ENCODE results near the gene HAND2.

DNA sequence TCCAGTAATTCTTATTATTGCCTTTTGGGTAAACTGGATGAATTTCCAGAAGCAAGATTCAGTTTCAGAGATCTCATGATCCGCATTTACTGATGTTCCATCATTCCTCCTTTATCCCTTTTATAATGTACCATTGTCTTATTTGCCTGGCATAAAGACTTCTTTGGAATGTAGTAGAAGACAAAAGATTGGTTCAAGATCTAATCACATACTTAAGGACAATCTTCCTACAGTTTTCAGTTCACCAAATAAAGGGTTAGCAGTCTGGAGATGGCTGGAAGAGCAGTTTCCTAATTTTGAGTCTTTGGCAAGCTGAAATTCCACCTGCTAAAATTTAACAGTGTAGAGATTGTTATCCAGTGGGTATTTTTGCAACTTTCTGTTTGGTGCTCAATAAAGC, 30.9 kb upstream of the HAND2 start:
- TF ChIP-seq, protein P1, sequence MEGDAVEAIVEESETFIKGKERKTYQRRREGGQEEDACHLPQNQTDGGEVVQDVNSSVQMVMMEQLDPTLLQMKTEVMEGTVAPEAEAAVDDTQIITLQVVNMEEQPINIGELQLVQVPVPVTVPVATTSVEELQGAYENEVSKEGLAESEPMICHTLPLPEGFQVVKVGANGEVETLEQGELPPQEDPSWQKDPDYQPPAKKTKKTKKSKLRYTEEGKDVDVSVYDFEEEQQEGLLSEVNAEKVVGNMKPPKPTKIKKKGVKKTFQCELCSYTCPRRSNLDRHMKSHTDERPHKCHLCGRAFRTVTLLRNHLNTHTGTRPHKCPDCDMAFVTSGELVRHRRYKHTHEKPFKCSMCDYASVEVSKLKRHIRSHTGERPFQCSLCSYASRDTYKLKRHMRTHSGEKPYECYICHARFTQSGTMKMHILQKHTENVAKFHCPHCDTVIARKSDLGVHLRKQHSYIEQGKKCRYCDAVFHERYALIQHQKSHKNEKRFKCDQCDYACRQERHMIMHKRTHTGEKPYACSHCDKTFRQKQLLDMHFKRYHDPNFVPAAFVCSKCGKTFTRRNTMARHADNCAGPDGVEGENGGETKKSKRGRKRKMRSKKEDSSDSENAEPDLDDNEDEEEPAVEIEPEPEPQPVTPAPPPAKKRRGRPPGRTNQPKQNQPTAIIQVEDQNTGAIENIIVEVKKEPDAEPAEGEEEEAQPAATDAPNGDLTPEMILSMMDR (IDR thresholded peaks at IDR 0.05; ENCODE audit: insufficient read depth, low read depth, low read length) = no peak
- TF ChIP-seq EZH2 (IDR thresholded peaks at IDR 0.05; ENCODE audit: insufficient read depth, low read length) = no peak
